Activated naive CD8-positive, alpha-beta T cell treated with anti-CD3 and anti-CD28 coated beads, Interleukin-2, amount 10 ng/mL, durations not matched to agents 7 days and 5 days (primary cell): ENCODE results near the gene PDIA6. TPM values are rescaled to one million over a fixed set of nuclear protein-coding genes. Genes with fewer than 3 reads are reported as not detected.

ENCODE experiments used
- ATAC-seq: fragments of 150-1000 bp; cut with Tn5 transposase; one replicate; pipeline ENCODE4 v1.10.0; 2021; ENCODE audit warnings: low read depth, moderate library complexity
- POLR2A ChIA-PET: fragments of 350-600 bp; sonication (Branson Sonifier 250); formaldehyde crosslinking; loops from one replicate; lab custom pipeline; 2021; ENCODE audit warnings: antibody characterized with exemption; lab: Charles Lee
- DNase-seq: peaks from one replicate; pipeline ENCODE4 v3.0.0; 2021
- H3K27ac Mint-ChIP-seq: one replicate; pipeline ENCODE4 v1.8.0; 2022; ENCODE audit warnings: mild to moderate bottlenecking, mixed read lengths
- H3K27me3 Mint-ChIP-seq: one replicate; pipeline ENCODE4 v1.8.0; 2022; ENCODE audit warnings: mild to moderate bottlenecking, moderate library complexity, mixed read lengths
- H3K36me3 Mint-ChIP-seq: one replicate; pipeline ENCODE4 v1.8.0; 2021; ENCODE audit warnings: mild to moderate bottlenecking, mixed read lengths
- H3K4me1 Mint-ChIP-seq: one replicate; pipeline ENCODE4 v1.8.0; 2021; ENCODE audit warnings: mixed read lengths
- H3K4me3 Mint-ChIP-seq: one replicate; pipeline ENCODE4 v1.8.0; 2022; ENCODE audit warnings: mild to moderate bottlenecking, moderate library complexity, mixed read lengths
- H3K9me3 Mint-ChIP-seq: one replicate; pipeline ENCODE4 v1.8.0; 2021; ENCODE audit warnings: mixed read lengths
- total RNA-seq, 2 experiments: library from RNA; stranded (reverse); gene quantifications; one replicate each; pipeline ENCODE4 v1.2.3, GENCODE V29; 2021

The PDIA6 gene
- total RNA-seq, 2 experiments from 2014 or later: 76.0 to 77.4 TPM

GRCh38 chr2:10770956-10771750 lies 41.4 kb downstream of the PDIA6 start:
- DNase-seq (no peak), ATAC-seq (no peak)
- POLR2A ChIA-PET: no interaction called here
- H3K27me3 Mint-ChIP-seq: no peaks in the 10 kb centered on the region
- H3K4me3 Mint-ChIP-seq: no peak overlapping the region
- H3K4me1 Mint-ChIP-seq: no peaks in the 10 kb centered on the region
- no peaks in the 10 kb centered on the region for H3K36me3 Mint-ChIP-seq
- no peak overlapping the region for H3K27ac Mint-ChIP-seq
- no peaks in the 10 kb centered on the region for H3K9me3 Mint-ChIP-seq

GRCh38 chr2:10768063-10768507 lies 44.5 kb downstream of the PDIA6 start:
- no peak for DNase-seq
- Mint-ChIP-seq H3K4me3 (no peak overlapping the region), H3K9me3 (no peaks in the 10 kb centered on the region), H3K27ac (no peak overlapping the region), H3K36me3 (no peaks in the 10 kb centered on the region), H3K27me3 (no peaks in the 10 kb centered on the region), H3K4me1 (no peaks in the 10 kb centered on the region)
- POLR2A ChIA-PET: no interaction called here
- no peak for ATAC-seq

GRCh38 chr2:10765914-10766313 lies 46.7 kb downstream of the PDIA6 start:
- Mint-ChIP-seq H3K4me3 (no peak overlapping the region), H3K27ac (no peak overlapping the region), H3K36me3 (no peaks in the 10 kb centered on the region), H3K27me3 (no peaks in the 10 kb centered on the region), H3K4me1 (no peaks in the 10 kb centered on the region), H3K9me3 (no peaks in the 10 kb centered on the region)
- no peak for DNase-seq
- ATAC-seq: no peak
- POLR2A ChIA-PET: no interaction called here

GRCh38 chr2:10765461-10765860 lies 47.1 kb downstream of the PDIA6 start:
- Mint-ChIP-seq H3K4me3 (no peak overlapping the region), H3K4me1 (no peaks in the 10 kb centered on the region), H3K27me3 (no peaks in the 10 kb centered on the region), H3K9me3 (no peaks in the 10 kb centered on the region), H3K27ac (no peak overlapping the region), H3K36me3 (no peaks in the 10 kb centered on the region)
- ATAC-seq: no peak
- POLR2A ChIA-PET: no interaction called here
- DNase-seq: no peak

- H3K4me1 Mint-ChIP-seq: no peaks in the 10 kb centered on the region
- no peak overlapping the region for H3K4me3 Mint-ChIP-seq
- ATAC-seq: no peak
- POLR2A ChIA-PET: no interaction called here
- no peak overlapping the region for H3K27ac Mint-ChIP-seq
- no peaks in the 10 kb centered on the region for H3K36me3 Mint-ChIP-seq
- no peaks in the 10 kb centered on the region for H3K9me3 Mint-ChIP-seq
- H3K27me3 Mint-ChIP-seq: no peaks in the 10 kb centered on the region
- no peak for DNase-seq
These were observed 47.7 kb downstream of the PDIA6 start for GRCh38 chr2:10764896-10765295.

- no peaks in the 10 kb centered on the region for H3K4me1 Mint-ChIP-seq
These were observed 48.3 kb downstream of the PDIA6 start for GRCh38 chr2:10764096-10764785.

GRCh38 chr2:10763461-10763800 lies 49.2 kb downstream of the PDIA6 start:
- Mint-ChIP-seq H3K27ac (no peak overlapping the region), H3K36me3 (no peaks in the 10 kb centered on the region), H3K27me3 (no peaks in the 10 kb centered on the region), H3K4me3 (no peak overlapping the region), H3K9me3 (no peaks in the 10 kb centered on the region), H3K4me1 (no peaks in the 10 kb centered on the region)
- DNase-seq (no peak), ATAC-seq (no peak)
- POLR2A ChIA-PET: no interaction called here

More at GRCh38 chr2:10764096-10764785, 48.3 kb downstream of the PDIA6 start:
- Mint-ChIP-seq H3K27ac (no peak overlapping the region), H3K9me3 (no peaks in the 10 kb centered on the region), H3K4me3 (no peak overlapping the region), H3K36me3 (no peaks in the 10 kb centered on the region), H3K27me3 (no peaks in the 10 kb centered on the region)
- no peak for DNase-seq
- POLR2A ChIA-PET: no interaction called here
- ATAC-seq: no peak

GRCh38 chr2:10762651-10763460 lies 49.7 kb downstream of the PDIA6 start:
- DNase-seq: no peak
- Mint-ChIP-seq H3K4me3 (no peak overlapping the region), H3K27ac (no peak overlapping the region), H3K4me1 (no peaks in the 10 kb centered on the region), H3K36me3 (no peaks in the 10 kb centered on the region), H3K27me3 (no peaks in the 10 kb centered on the region), H3K9me3 (no peaks in the 10 kb centered on the region)
- no peak for ATAC-seq
- POLR2A ChIA-PET: no interaction called here

- ATAC-seq (no peak), DNase-seq (no peak)
- Mint-ChIP-seq H3K4me3 (no peak overlapping the region), H3K36me3 (no peaks in the 10 kb centered on the region), H3K4me1 (no peaks in the 10 kb centered on the region), H3K9me3 (no peaks in the 10 kb centered on the region), H3K27me3 (no peaks in the 10 kb centered on the region), H3K27ac (no peak overlapping the region)
- POLR2A ChIA-PET: no interaction called here
These were observed 51.0 kb downstream of the PDIA6 start for GRCh38 chr2:10761591-10761990.

GRCh38 chr2:10760794-10761504 lies 51.6 kb downstream of the PDIA6 start:
- Mint-ChIP-seq H3K4me1 (no peaks in the 10 kb centered on the region), H3K4me3 (no peak overlapping the region), H3K9me3 (no peaks in the 10 kb centered on the region), H3K27me3 (peaks cover 2% of the 10 kb centered on the region), H3K36me3 (no peaks in the 10 kb centered on the region), H3K27ac (no peak overlapping the region)
- DNase-seq (no peak), ATAC-seq (no peak)
- POLR2A ChIA-PET: no interaction called here

GRCh38 chr2:10759151-10759714 lies 53.4 kb downstream of the PDIA6 start:
- Mint-ChIP-seq H3K36me3 (no peaks in the 10 kb centered on the region), H3K27me3 (peaks cover 5% of the 10 kb centered on the region), H3K4me3 (no peak overlapping the region), H3K9me3 (no peaks in the 10 kb centered on the region), H3K27ac (no peak overlapping the region), H3K4me1 (no peaks in the 10 kb centered on the region)
- no peak for ATAC-seq
- DNase-seq: no peak
- POLR2A ChIA-PET: no interaction called here

GRCh38 chr2:10757814-10758286 lies 54.7 kb downstream of the PDIA6 start:
- H3K4me3 Mint-ChIP-seq: no peak overlapping the region
- H3K27ac Mint-ChIP-seq: no peak overlapping the region
- H3K9me3 Mint-ChIP-seq: no peaks in the 10 kb centered on the region
- POLR2A ChIA-PET: no interaction called here
- ATAC-seq: no peak
- DNase-seq: no peak
- no peaks in the 10 kb centered on the region for H3K36me3 Mint-ChIP-seq
- H3K27me3 Mint-ChIP-seq: peaks cover 5% of the 10 kb centered on the region
- H3K4me1 Mint-ChIP-seq: no peaks in the 10 kb centered on the region

GRCh38 chr2:10755621-10756020 lies 57.0 kb downstream of the PDIA6 start:
- POLR2A ChIA-PET: no interaction called here
- H3K27ac Mint-ChIP-seq: no peak overlapping the region
- no peak overlapping the region for H3K4me3 Mint-ChIP-seq
- H3K36me3 Mint-ChIP-seq: no peaks in the 10 kb centered on the region
- no peaks in the 10 kb centered on the region for H3K9me3 Mint-ChIP-seq
- ATAC-seq (no peak), DNase-seq (no peak)
- H3K27me3 Mint-ChIP-seq: peaks cover 15% of the 10 kb centered on the region
- no peaks in the 10 kb centered on the region for H3K4me1 Mint-ChIP-seq
